ENCODE results near the gene GJD3.

Gene GJD3

GRCh38 chr17:40338058-40338457 is 26.5 kb downstream of the GJD3 start:
- no peak for DNase-seq

DNA sequence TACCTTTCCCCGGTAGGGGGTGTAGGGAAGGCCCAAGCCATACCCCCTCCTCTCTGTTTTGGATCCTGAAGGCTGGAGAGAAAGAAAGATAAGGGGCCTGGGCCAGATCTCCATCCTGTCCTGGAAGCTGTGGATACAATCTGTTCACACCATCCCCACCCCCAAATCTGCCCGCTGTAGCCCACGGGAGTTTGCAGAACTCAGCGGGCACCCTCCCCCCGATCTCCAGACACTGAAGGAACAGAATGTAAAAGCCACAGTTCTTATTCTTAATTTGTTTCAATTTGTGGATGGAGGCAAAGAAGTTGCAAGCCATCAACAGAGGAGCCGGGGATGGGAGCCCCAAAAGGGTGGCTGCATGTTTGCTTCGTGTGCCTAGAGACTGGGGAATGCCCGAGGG is 27.2 kb downstream of the GJD3 start:
- no peak for DNase-seq

- DNase-seq: no peak
Observed at GRCh38 chr17:40335620-40336019, 28.9 kb downstream of the GJD3 start.

- DNase-seq: no peak
Observed at GRCh38 chr17:40333781-40334448, 30.6 kb downstream of the GJD3 start.

DNA sequence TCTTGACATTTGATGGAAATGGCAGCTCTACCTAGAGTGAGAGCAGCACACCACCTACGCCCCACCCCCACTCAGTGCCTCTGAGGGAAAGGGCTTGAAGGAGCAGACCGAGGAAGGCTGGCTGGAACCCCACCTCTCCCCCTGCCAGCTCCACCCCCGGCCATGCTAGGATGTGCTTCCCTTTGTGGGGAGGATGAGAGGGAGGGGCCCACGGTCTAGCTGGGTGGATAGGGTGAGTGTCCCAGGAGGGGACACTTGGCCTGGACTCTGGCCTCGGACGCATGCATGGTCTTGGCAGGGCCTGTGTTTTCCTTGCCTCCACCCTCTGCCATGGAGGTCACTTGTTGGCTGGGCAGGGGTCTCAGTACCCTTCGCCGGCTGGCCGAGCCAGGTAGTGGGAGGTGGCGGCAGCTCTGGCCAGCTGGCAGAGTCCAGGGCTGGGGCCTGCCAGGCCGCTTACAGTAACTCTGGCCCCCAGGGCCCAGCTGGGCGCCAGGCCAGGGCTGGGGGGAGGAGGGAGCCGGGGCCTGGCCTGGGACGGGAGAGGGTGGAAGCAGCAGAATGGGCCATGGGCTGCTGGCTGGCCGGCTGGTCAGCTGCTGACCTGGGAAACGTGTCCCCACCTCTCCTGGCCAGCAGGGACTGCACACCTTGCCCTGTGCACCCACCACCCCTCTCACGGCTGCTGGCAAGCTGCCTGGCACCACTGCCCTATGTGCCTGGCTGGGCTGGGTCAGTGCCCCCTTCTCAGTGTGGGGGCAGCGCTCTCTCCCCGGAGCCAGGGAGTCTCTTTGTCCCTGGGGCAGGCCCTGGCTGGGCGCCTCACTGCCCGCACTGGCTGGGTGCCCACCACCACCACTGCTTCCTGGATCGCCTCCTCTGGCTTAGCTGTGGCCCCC is 32.5 kb downstream of the GJD3 start:
- no peak for DNase-seq

- no peak for DNase-seq
Observed at GRCh38 chr17:40330850-40331470, 33.6 kb downstream of the GJD3 start.

DNA sequence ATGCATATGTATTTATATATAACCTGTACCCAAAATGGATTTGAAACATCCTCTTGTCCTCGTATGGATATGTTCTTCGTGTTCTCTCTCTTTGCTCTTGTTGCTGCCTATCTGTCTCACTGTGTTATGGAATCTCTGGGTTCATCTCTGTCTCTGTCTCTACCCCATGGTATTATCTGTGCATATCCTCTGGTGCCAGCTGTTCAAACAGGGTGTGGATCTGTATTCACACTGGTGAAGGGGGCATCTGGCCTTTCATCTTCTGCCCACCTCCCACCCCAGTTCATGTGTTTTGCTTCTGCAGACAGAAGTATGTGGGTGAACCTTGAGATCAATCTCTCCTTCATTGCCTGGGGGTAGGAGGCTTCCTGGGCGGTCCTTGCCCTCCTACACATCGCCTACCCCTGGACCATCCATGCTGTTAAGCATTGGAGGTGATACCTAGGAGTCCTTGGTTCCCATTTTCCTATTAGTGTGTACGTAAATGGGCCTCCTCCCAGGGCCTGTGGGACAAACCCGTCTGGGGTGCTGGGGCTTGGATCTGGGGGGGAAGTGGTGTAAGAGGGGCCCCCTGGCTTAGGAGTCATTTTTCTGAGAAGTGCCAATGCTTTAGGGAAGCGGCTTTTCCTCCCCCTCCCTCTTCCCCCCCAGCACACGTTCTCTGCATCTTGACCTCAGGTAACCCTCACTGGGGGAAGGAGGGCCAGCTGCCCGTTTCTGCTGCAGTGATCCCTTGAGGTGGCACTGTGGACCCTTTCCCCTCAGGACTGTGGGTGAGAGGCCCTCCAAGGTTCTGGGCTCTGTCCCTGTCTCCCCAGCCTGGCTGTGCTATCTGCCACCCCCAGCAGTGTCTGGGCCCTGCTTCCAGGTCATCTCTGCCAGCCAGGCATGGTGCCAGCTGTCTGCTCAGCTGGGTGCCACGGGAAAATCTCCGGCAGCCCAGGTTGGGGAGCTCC is 34.4 kb downstream of the GJD3 start:
- DNase-seq: no peak

GRCh38 chr17:40328386-40328766 is 36.2 kb downstream of the GJD3 start:
- DNase-seq: no peak

- DNase-seq: no peak
Observed at GRCh38 chr17:40327735-40328385, 36.7 kb downstream of the GJD3 start.

- no peak for DNase-seq
Observed at GRCh38 chr17:40327244-40327729, 37.2 kb downstream of the GJD3 start.

DNA sequence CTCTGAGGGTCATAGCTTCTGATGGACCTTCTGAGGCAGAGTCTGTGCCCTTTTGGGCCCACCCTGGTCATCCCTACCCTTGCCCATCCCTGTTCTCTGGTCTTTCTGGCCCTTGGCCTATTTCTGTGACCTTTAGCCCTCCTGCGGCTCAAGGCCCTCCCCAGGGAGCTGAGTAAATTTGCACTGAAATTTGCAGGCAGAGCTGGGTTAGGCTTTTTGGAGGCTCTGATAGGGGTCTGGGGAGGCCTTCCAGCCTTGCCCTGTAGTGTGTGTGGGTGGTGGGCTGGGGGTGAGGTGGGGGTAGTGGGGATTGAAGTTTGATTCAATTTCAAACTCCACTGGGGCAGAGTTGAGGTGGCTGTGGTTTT is 37.7 kb downstream of the GJD3 start:
- no peak for DNase-seq

GRCh38 chr17:40326014-40326831 is 38.3 kb downstream of the GJD3 start:
- DNase-seq: peak; percentile 61

DNA sequence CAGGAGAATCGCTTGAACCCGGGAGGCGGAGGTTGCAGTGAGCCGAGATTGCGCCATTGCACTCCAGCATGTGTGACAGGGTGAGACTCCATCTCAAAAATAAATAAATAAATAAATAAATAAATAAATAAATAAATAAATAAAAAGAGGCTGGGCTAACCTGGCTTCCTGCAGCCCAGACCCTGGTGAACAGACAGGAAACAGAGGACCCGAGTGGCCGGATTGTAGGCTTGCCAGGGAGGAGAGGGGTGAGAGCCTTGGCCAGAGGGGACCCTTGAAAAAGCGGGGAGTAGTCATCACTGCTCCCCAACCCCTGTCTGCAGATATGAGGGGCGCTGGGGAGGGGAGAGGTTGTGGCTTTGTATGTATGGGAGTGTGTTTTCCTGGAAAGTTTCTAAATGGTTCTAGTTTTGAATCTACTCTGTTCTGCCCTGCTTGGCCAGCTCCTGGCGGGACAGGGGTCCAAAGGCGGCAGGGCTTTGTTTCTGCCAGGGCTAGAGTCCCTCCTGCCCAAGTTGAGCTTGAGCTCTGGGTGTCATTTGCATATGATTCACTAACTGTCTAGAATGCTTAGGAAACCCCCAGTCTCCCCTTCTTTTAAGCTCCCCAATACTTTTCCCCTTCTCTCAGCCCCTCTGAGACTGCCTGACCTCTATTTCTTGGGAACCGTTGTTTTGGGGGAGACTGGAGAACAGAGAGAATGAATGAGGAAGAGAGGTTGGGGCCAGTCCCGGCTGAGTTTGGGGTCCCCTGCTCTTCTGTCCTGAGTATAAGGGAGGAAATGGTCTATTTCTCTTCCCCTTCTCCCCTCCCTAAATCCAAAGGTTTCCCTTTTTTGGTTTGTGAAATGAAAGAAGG is 39.2 kb downstream of the GJD3 start:
- DNase-seq: no peak

GRCh38 chr17:40323391-40324381 is 40.9 kb downstream of the GJD3 start:
- peak; percentile 53 for DNase-seq

DNA sequence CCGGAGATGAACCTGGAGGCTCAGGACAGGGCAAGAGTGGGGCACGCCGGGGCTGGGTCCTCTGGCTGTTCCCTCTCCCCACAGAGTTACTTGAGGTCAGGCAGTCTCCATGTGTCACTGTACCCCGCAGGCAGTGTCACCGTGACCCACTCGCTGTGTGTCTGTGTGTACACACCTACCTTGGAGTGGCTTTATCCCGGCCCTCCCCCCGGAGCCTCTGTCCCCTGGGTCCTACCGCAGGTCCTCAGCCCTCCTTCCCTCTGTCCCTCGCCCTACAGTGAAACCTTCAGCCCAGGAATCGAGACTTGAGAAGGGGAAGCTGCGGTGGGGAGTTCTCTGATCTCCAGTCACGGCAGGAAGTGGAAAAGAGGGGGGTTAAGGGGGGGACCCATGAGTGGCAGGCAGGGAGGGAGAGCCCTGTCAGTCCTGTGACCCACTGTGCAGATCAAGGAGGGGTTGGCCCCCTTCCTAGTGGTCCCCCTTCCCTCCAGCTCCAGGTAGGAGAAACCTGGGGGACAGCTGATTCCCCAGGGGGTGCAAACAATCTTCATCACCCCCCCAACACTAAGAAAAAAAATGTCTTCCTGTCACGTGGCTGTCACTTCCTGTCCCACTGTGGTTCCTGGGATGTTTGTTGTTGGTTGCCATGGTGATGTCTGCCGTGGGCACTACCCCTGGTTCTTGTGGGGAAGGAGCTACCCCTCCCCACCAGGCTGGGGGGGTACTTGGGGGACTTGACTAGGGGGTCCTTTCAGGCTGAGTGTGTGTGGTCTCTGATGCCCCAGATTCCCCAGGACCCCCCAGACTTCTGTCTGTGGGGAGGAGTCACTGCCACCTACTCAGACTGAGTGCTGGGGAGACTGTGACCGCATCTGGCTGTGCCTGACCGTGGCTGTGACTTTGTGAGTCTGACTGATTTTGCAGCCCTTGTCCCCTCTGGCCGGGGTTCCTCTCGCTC is 41.9 kb downstream of the GJD3 start:
- peak; percentile 83 for DNase-seq

GRCh38 chr17:40321961-40322357 is 42.6 kb downstream of the GJD3 start:
- no peak for DNase-seq

DNA sequence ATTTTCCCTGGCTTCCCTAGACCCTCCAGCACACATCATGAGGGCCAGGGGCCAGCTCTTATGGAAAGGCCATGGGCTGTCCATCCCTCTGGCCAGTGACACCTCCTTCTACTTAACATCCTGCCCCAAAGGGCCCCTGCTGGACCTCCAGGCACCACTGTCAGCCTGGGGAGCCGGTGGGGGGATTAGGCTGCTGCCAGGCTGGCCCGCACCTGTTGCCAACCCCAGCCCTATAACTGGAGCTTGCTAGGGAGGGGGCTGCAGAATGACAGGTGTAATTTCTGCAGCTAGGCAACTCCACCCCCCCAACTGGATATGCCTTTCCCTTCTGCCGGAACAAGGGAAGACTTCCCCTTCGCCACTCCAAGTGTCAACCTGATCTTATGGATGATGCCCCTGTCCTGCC is 43.0 kb downstream of the GJD3 start:
- no peak for DNase-seq

Measured in activated CD4-positive, alpha-beta T cell treated with anti-CD3 and anti-CD28 coated beads for 48 hours (primary cell).